NB4 (cell line): Measurements from ENCODE around the gene RNASET2.

Experiments
- CTCF ChIP-seq: IDR thresholded peaks from one replicate; pipeline ENCODE4 v1.5.1; 2012; ENCODE audit warnings: low read depth, low read length
- MAX ChIP-seq: IDR thresholded peaks from 2 replicates; pipeline ENCODE4 v1.6.1; 2011; ENCODE audit warnings: low read depth, low read length
- MYC ChIP-seq: IDR thresholded peaks from 2 replicates; pipeline ENCODE4 v1.6.1; 2011; ENCODE audit warnings: low read depth, low read length
- POLR2A ChIP-seq: IDR thresholded peaks from 2 replicates; pipeline ENCODE4 v1.6.1; 2011; ENCODE audit warnings: mild to moderate bottlenecking; ENCODE audit not compliant: insufficient read length; ENCODE audit errors: extremely low read depth

GRCh38 chr6:166942393-166943168 is 13.8 kb downstream of the RNASET2 start:
- TF ChIP-seq CTCF (no peak), POLR2A (no peak), MAX (no peak), MYC (no peak)
